H9 (cell line): ENCODE measurements around the gene FAM83E. TPM values are rescaled to one million over a fixed set of nuclear protein-coding genes. Genes with fewer than 3 reads are reported as not detected.
A peak's percentile ranks its signal among the peaks of the same experiment; 100 is the strongest.

Experiments
- DNase-seq: peaks from one replicate; pipeline ENCODE4 v3.0.0-alpha.2; 2017
- H2AFZ ChIP-seq: one replicate; pipeline ENCODE4 v1.6.1; 2013; ENCODE audit warnings: mild to moderate bottlenecking, low read length, control low read depth, moderate library complexity
- H2AK5ac ChIP-seq: 2 replicates; pipeline ENCODE4 v1.6.1; 2013; ENCODE audit warnings: low read length, control low read depth, mixed read lengths; ENCODE audit not compliant: insufficient read length
- H2BK120ac ChIP-seq: one replicate; pipeline ENCODE4 v1.6.1; 2013; ENCODE audit warnings: low read depth, mild to moderate bottlenecking, low read length, control low read depth, inconsistent platforms; ENCODE audit not compliant: poor library complexity, severe bottlenecking
- H2BK12ac ChIP-seq: 2 replicates; pipeline ENCODE4 v1.6.1; 2013; ENCODE audit warnings: low read length, control low read depth, mixed read lengths, low read depth; ENCODE audit not compliant: insufficient read length
- H2BK15ac ChIP-seq: 2 replicates; pipeline ENCODE4 v1.6.1; 2013; ENCODE audit warnings: low read depth, low read length, control low read depth
- H2BK20ac ChIP-seq: one replicate; pipeline ENCODE4 v1.6.1; 2013; ENCODE audit warnings: low read depth, mild to moderate bottlenecking, low read length, control low read depth, inconsistent platforms; ENCODE audit not compliant: poor library complexity, severe bottlenecking
- H2BK5ac ChIP-seq: 2 replicates; pipeline ENCODE4 v1.6.1; 2013; ENCODE audit warnings: low read length, control low read depth, mixed read lengths; ENCODE audit not compliant: insufficient read length
- H3K14ac ChIP-seq: 2 replicates; pipeline ENCODE4 v1.6.1; 2013; ENCODE audit warnings: low read length, control low read depth; ENCODE audit not compliant: insufficient read depth
- H3K18ac ChIP-seq: 2 replicates; pipeline ENCODE4 v1.6.1; 2013; ENCODE audit warnings: low read depth, mild to moderate bottlenecking, mixed read lengths, low read length, control low read depth; ENCODE audit not compliant: insufficient read length
- H3K23ac ChIP-seq: 2 replicates; pipeline ENCODE4 v1.6.1; 2013; ENCODE audit warnings: low read length, control low read depth, mixed read lengths, low read depth; ENCODE audit not compliant: insufficient read length
- H3K23me2 ChIP-seq: 2 replicates; pipeline ENCODE4 v1.6.1; 2013; ENCODE audit warnings: low read depth, mild to moderate bottlenecking, mixed read lengths, low read length, control low read depth; ENCODE audit not compliant: insufficient read length, poor library complexity, severe bottlenecking
- H3K27ac ChIP-seq: 2 replicates; pipeline ENCODE4 v1.5.1; 2013; ENCODE audit warnings: low read length, control low read depth, mixed read lengths, low read depth; ENCODE audit not compliant: insufficient read length
- H3K27me3 ChIP-seq: 2 replicates; pipeline ENCODE4 v1.6.1; 2013; ENCODE audit warnings: low read length, control low read depth, inconsistent platforms; ENCODE audit not compliant: insufficient read depth
- H3K4ac ChIP-seq: 2 replicates; pipeline ENCODE4 v1.6.1; 2013; ENCODE audit warnings: low read depth, mild to moderate bottlenecking, control low read depth, inconsistent platforms, low read length, moderate library complexity
- H3K4me1 ChIP-seq: 2 replicates; pipeline ENCODE4 v1.6.1; 2013; ENCODE audit warnings: low read length, control low read depth, inconsistent platforms; ENCODE audit not compliant: insufficient read depth
- H3K4me2 ChIP-seq: 2 replicates; pipeline ENCODE4 v1.6.1; 2013; ENCODE audit warnings: low read length, control low read depth, mixed read lengths; ENCODE audit not compliant: insufficient read length, insufficient read depth
- H3K56ac ChIP-seq: 2 replicates; pipeline ENCODE4 v1.6.1; 2013; ENCODE audit warnings: low read depth, mild to moderate bottlenecking, mixed read lengths, low read length, control low read depth; ENCODE audit not compliant: insufficient read length
- H3K79me1 ChIP-seq: 2 replicates; pipeline ENCODE4 v1.6.1; 2013; ENCODE audit warnings: low read depth, mild to moderate bottlenecking, moderate library complexity, low read length, control low read depth, inconsistent platforms; ENCODE audit not compliant: insufficient read depth, poor library complexity, severe bottlenecking
- H3K79me2 ChIP-seq: 2 replicates; pipeline ENCODE4 v1.6.1; 2013; ENCODE audit warnings: low read length, control low read depth, inconsistent platforms; ENCODE audit not compliant: insufficient read depth
- H3K9ac ChIP-seq: 2 replicates; pipeline ENCODE4 v1.6.1; 2013; ENCODE audit warnings: low read length, control low read depth, mixed read lengths; ENCODE audit not compliant: insufficient read length; ENCODE audit errors: extremely low read depth
- H3K9me3 ChIP-seq: one replicate; pipeline ENCODE4 v1.6.1; 2013; ENCODE audit warnings: low read depth, low read length, inconsistent platforms; ENCODE audit not compliant: control insufficient read depth
- H3T11ph ChIP-seq: one replicate; pipeline ENCODE4 v1.6.1; 2013; ENCODE audit warnings: mild to moderate bottlenecking, low read length, control low read depth, inconsistent platforms
- H4K20me1 ChIP-seq: one replicate; pipeline ENCODE4 v1.6.1; 2013; ENCODE audit not compliant: control insufficient read depth, insufficient read length, insufficient read depth
- H4K5ac ChIP-seq: 2 replicates; pipeline ENCODE4 v1.6.1; 2013; ENCODE audit warnings: low read depth, mild to moderate bottlenecking, mixed read lengths, low read length, control low read depth; ENCODE audit not compliant: insufficient read length
- H4K8ac ChIP-seq: replicated peaks from 2 replicates; pipeline ENCODE4 v1.6.1; 2013; ENCODE audit warnings: low read length, control low read depth, mixed read lengths, low read depth; ENCODE audit not compliant: insufficient read length
- H4K91ac ChIP-seq: 2 replicates; pipeline ENCODE4 v1.6.1; 2013; ENCODE audit warnings: low read depth, mild to moderate bottlenecking, moderate library complexity, mixed read lengths, low read length, control low read depth; ENCODE audit not compliant: insufficient read length
- H3K27ac Mint-ChIP-seq, 3 experiments: 2 replicates in 2 of 3; 3 replicates in 1 of 3; pipeline ENCODE4 v1.8.0; 2020 to 2021; ENCODE audit warnings: mixed read lengths in 3 of 3, mild to moderate bottlenecking in 1 of 3, moderate library complexity in 1 of 3
- H3K27me3 Mint-ChIP-seq: 2 replicates; pipeline ENCODE4 v1.8.0; 2021; ENCODE audit warnings: low read depth, mild to moderate bottlenecking, moderate library complexity, mixed read lengths
- H3K36me3 Mint-ChIP-seq, 3 experiments: 2 replicates in 2 of 3; 3 replicates in 1 of 3; pipeline ENCODE4 v1.8.0; 2020 to 2021; ENCODE audit warnings: low read depth in 3 of 3, mixed read lengths in 3 of 3; ENCODE audit not compliant: insufficient read depth in 1 of 3
- H3K4me1 Mint-ChIP-seq, 2 experiments: 2 replicates each; pipeline ENCODE4 v1.8.0; 2020; ENCODE audit warnings: mixed read lengths in 2 of 2
- H3K4me3 Mint-ChIP-seq, 2 experiments: 2 replicates in 1 of 2; 3 replicates in 1 of 2; pipeline ENCODE4 v1.8.0; 2020 to 2021; ENCODE audit warnings: mild to moderate bottlenecking in 2 of 2, mixed read lengths in 2 of 2, moderate library complexity in 1 of 2
- H3K9me3 Mint-ChIP-seq, 2 experiments: 2 replicates in 1 of 2; 3 replicates in 1 of 2; pipeline ENCODE4 v1.8.0; 2020; ENCODE audit warnings: mild to moderate bottlenecking in 2 of 2, mixed read lengths in 2 of 2, moderate library complexity in 1 of 2
- WGBS: extraction: QIAGEN DNeasy Blood & Tissue Kit; methylation state at CpG from one replicate; pipeline ENCODE4 v1.1.7; 2013; ENCODE audit warnings: missing lambda C conversion rate, low lambda C conversion rate, mixed read lengths; ENCODE audit not compliant: insufficient read length; ENCODE audit errors: extremely low coverage; 5-methylcytosine and 5-hydroxymethylcytosine counted together
- total RNA-seq: library from RNA; stranded (reverse); gene quantifications from 2 replicates; pipeline ENCODE4 v1.2.1, GENCODE V29; 2021
- TF ChIP-seq, protein P1 (sequence below): fragments of 200-600 bp; sonication (generic); conservative IDR thresholded peaks from 3 replicates; pipeline ENCODE4 v1.8.0; 2021; ENCODE audit warnings: antibody characterized with exemption, mild to moderate bottlenecking

The FAM83E gene
- total RNA-seq, 1 experiment from 2014 or later: 9.2 TPM

DNA sequence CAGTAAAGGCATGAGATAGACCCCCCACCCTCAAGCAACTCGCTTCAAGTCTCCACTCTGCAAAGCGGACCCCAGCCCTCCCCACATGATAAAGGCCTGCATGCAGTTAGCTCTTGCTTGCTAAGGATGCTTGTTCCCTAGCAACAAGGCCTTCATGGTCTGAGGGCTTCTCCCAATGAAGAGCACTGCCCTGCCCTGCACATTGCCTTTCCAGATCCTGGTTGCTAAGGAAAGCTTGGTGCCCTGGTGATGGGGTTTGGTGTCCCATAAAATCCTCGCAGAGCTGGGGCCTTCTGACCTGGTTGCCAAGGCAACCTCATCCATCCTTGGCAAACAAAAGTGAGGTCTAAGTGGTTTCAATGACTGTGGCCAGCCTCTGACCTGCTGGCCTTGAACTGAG is 16.3 kb upstream of the FAM83E start:
- Histone ChIP-seq H2BK20ac (no peak overlapping the region), H2BK120ac (no peak overlapping the region), H3K56ac (no peak overlapping the region), H3K23ac (no peak overlapping the region), H3K23me2 (peaks cover 23% of the 10 kb centered on the region), H2BK12ac (no peak overlapping the region), H4K5ac (no peak overlapping the region), H4K8ac (no peak overlapping the region), H3K79me1 (no peaks in the 10 kb centered on the region), H2BK5ac (no peak overlapping the region), H3K79me2 (no peaks in the 10 kb centered on the region), H4K20me1 (no peaks in the 10 kb centered on the region), H3K9me3 (no peaks in the 10 kb centered on the region), H2AK5ac (no peak overlapping the region), H4K91ac (no peak overlapping the region), H3K27ac (peak overlapping the region; percentile 18), H3T11ph (no peak overlapping the region), H3K18ac (peak overlapping the region; percentile 62), H3K14ac (peak overlapping the region; percentile 54; the same call in 1 of the 2 replicates), H2AFZ (no peak overlapping the region), H2BK15ac (no peak overlapping the region), H3K4ac (no peak overlapping the region), H3K27me3 (no peaks in the 10 kb centered on the region; the same call in 1 of the 2 replicates), H3K4me2 (peak overlapping the region; percentile 58), H3K4me1 (peaks cover 7% of the 10 kb centered on the region; the same call in 1 of the 2 replicates), H3K9ac (no peak overlapping the region)
- TF ChIP-seq, protein P1, sequence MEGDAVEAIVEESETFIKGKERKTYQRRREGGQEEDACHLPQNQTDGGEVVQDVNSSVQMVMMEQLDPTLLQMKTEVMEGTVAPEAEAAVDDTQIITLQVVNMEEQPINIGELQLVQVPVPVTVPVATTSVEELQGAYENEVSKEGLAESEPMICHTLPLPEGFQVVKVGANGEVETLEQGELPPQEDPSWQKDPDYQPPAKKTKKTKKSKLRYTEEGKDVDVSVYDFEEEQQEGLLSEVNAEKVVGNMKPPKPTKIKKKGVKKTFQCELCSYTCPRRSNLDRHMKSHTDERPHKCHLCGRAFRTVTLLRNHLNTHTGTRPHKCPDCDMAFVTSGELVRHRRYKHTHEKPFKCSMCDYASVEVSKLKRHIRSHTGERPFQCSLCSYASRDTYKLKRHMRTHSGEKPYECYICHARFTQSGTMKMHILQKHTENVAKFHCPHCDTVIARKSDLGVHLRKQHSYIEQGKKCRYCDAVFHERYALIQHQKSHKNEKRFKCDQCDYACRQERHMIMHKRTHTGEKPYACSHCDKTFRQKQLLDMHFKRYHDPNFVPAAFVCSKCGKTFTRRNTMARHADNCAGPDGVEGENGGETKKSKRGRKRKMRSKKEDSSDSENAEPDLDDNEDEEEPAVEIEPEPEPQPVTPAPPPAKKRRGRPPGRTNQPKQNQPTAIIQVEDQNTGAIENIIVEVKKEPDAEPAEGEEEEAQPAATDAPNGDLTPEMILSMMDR: no peak
- Mint-ChIP-seq H3K36me3 (peaks cover 5 to 24% (median 19%) of the 10 kb centered on the region in 3 experiments), H3K4me3 (peak overlapping the region in 1 of 2 experiments; percentile 82; a peak in 3 of 5 replicates), H3K4me1 (peaks cover 25 to 49% of the 10 kb centered on the region in 2 experiments), H3K27me3 (peaks cover 4% of the 10 kb centered on the region), H3K9me3 (no peaks in the 10 kb centered on the region), H3K27ac (peak overlapping the region in 2 of 3 experiments; percentile 83 to 99; a peak in 2 of 7 replicates)
- no CpG with 5 or more reads among the region's 3 CpGs for WGBS
- no peak for DNase-seq
